Body of pancreas (tissue), 4 donors: ENCODE measurements around the gene AGO3.

Experiments used
- CTCF ChIP-seq, 7 experiments: fragments of 450-650 bp in 4 of 7; fragments of 200-600 bp in 3 of 7; sonication (generic) in 3 of 7; IDR thresholded peaks; one replicate each; pipeline ENCODE4 v1.5.1; 2016 to 2019; ENCODE audit warnings: antibody characterized with exemption in 7 of 7
- POLR2A ChIP-seq, 3 donors: fragments of 450-650 bp; IDR thresholded peaks; one replicate each; pipeline ENCODE4 v1.6.1; 2016; ENCODE audit warnings: antibody characterized with exemption in 3 of 3, mild to moderate bottlenecking in 2 of 3

GRCh38 chr1:36008546-36009197 is 77.8 kb downstream of the AGO3 start:
- TF ChIP-seq CTCF (IDR thresholded peaks at IDR 0.05) (no peak), POLR2A (IDR thresholded peaks at IDR 0.05) (no peak)
